H9 (cell line): ENCODE data around the gene TRPM5. TPM values are rescaled to one million over a fixed set of nuclear protein-coding genes. Genes with fewer than 3 reads are reported as not detected.

Experiments used
- DNase-seq: peaks from one replicate; pipeline ENCODE4 v3.0.0-alpha.2; 2017
- H2AFZ ChIP-seq: one replicate; pipeline ENCODE4 v1.6.1; 2013; ENCODE audit warnings: mild to moderate bottlenecking, low read length, control low read depth, moderate library complexity
- H2AK5ac ChIP-seq: 2 replicates; pipeline ENCODE4 v1.6.1; 2013; ENCODE audit warnings: low read length, control low read depth, mixed read lengths; ENCODE audit not compliant: insufficient read length
- H2BK120ac ChIP-seq: one replicate; pipeline ENCODE4 v1.6.1; 2013; ENCODE audit warnings: low read depth, mild to moderate bottlenecking, low read length, control low read depth, inconsistent platforms; ENCODE audit not compliant: poor library complexity, severe bottlenecking
- H2BK12ac ChIP-seq: 2 replicates; pipeline ENCODE4 v1.6.1; 2013; ENCODE audit warnings: low read length, control low read depth, mixed read lengths, low read depth; ENCODE audit not compliant: insufficient read length
- H2BK15ac ChIP-seq: 2 replicates; pipeline ENCODE4 v1.6.1; 2013; ENCODE audit warnings: low read depth, low read length, control low read depth
- H2BK20ac ChIP-seq: one replicate; pipeline ENCODE4 v1.6.1; 2013; ENCODE audit warnings: low read depth, mild to moderate bottlenecking, low read length, control low read depth, inconsistent platforms; ENCODE audit not compliant: poor library complexity, severe bottlenecking
- H2BK5ac ChIP-seq: 2 replicates; pipeline ENCODE4 v1.6.1; 2013; ENCODE audit warnings: low read length, control low read depth, mixed read lengths; ENCODE audit not compliant: insufficient read length
- H3K14ac ChIP-seq: 2 replicates; pipeline ENCODE4 v1.6.1; 2013; ENCODE audit warnings: low read length, control low read depth; ENCODE audit not compliant: insufficient read depth
- H3K18ac ChIP-seq: 2 replicates; pipeline ENCODE4 v1.6.1; 2013; ENCODE audit warnings: low read depth, mild to moderate bottlenecking, mixed read lengths, low read length, control low read depth; ENCODE audit not compliant: insufficient read length
- H3K23ac ChIP-seq: 2 replicates; pipeline ENCODE4 v1.6.1; 2013; ENCODE audit warnings: low read length, control low read depth, mixed read lengths, low read depth; ENCODE audit not compliant: insufficient read length
- H3K23me2 ChIP-seq: 2 replicates; pipeline ENCODE4 v1.6.1; 2013; ENCODE audit warnings: low read depth, mild to moderate bottlenecking, mixed read lengths, low read length, control low read depth; ENCODE audit not compliant: insufficient read length, poor library complexity, severe bottlenecking
- H3K27ac ChIP-seq: 2 replicates; pipeline ENCODE4 v1.5.1; 2013; ENCODE audit warnings: low read length, control low read depth, mixed read lengths, low read depth; ENCODE audit not compliant: insufficient read length
- H3K27me3 ChIP-seq: 2 replicates; pipeline ENCODE4 v1.6.1; 2013; ENCODE audit warnings: low read length, control low read depth, inconsistent platforms; ENCODE audit not compliant: insufficient read depth
- H3K4ac ChIP-seq: 2 replicates; pipeline ENCODE4 v1.6.1; 2013; ENCODE audit warnings: low read depth, mild to moderate bottlenecking, control low read depth, inconsistent platforms, low read length, moderate library complexity
- H3K4me1 ChIP-seq: 2 replicates; pipeline ENCODE4 v1.6.1; 2013; ENCODE audit warnings: low read length, control low read depth, inconsistent platforms; ENCODE audit not compliant: insufficient read depth
- H3K4me2 ChIP-seq: 2 replicates; pipeline ENCODE4 v1.6.1; 2013; ENCODE audit warnings: low read length, control low read depth, mixed read lengths; ENCODE audit not compliant: insufficient read length, insufficient read depth
- H3K56ac ChIP-seq: 2 replicates; pipeline ENCODE4 v1.6.1; 2013; ENCODE audit warnings: low read depth, mild to moderate bottlenecking, mixed read lengths, low read length, control low read depth; ENCODE audit not compliant: insufficient read length
- H3K79me1 ChIP-seq: 2 replicates; pipeline ENCODE4 v1.6.1; 2013; ENCODE audit warnings: low read depth, mild to moderate bottlenecking, moderate library complexity, low read length, control low read depth, inconsistent platforms; ENCODE audit not compliant: insufficient read depth, poor library complexity, severe bottlenecking
- H3K79me2 ChIP-seq: 2 replicates; pipeline ENCODE4 v1.6.1; 2013; ENCODE audit warnings: low read length, control low read depth, inconsistent platforms; ENCODE audit not compliant: insufficient read depth
- H3K9ac ChIP-seq: 2 replicates; pipeline ENCODE4 v1.6.1; 2013; ENCODE audit warnings: low read length, control low read depth, mixed read lengths; ENCODE audit not compliant: insufficient read length; ENCODE audit errors: extremely low read depth
- H3K9me3 ChIP-seq: one replicate; pipeline ENCODE4 v1.6.1; 2013; ENCODE audit warnings: low read depth, low read length, inconsistent platforms; ENCODE audit not compliant: control insufficient read depth
- H3T11ph ChIP-seq: one replicate; pipeline ENCODE4 v1.6.1; 2013; ENCODE audit warnings: mild to moderate bottlenecking, low read length, control low read depth, inconsistent platforms
- H4K20me1 ChIP-seq: one replicate; pipeline ENCODE4 v1.6.1; 2013; ENCODE audit not compliant: control insufficient read depth, insufficient read length, insufficient read depth
- H4K5ac ChIP-seq: 2 replicates; pipeline ENCODE4 v1.6.1; 2013; ENCODE audit warnings: low read depth, mild to moderate bottlenecking, mixed read lengths, low read length, control low read depth; ENCODE audit not compliant: insufficient read length
- H4K8ac ChIP-seq: replicated peaks from 2 replicates; pipeline ENCODE4 v1.6.1; 2013; ENCODE audit warnings: low read length, control low read depth, mixed read lengths, low read depth; ENCODE audit not compliant: insufficient read length
- H4K91ac ChIP-seq: 2 replicates; pipeline ENCODE4 v1.6.1; 2013; ENCODE audit warnings: low read depth, mild to moderate bottlenecking, moderate library complexity, mixed read lengths, low read length, control low read depth; ENCODE audit not compliant: insufficient read length
- H3K27ac Mint-ChIP-seq, 3 experiments: 2 replicates in 2 of 3; 3 replicates in 1 of 3; pipeline ENCODE4 v1.8.0; 2020 to 2021; ENCODE audit warnings: mixed read lengths in 3 of 3, mild to moderate bottlenecking in 1 of 3, moderate library complexity in 1 of 3
- H3K27me3 Mint-ChIP-seq: 2 replicates; pipeline ENCODE4 v1.8.0; 2021; ENCODE audit warnings: low read depth, mild to moderate bottlenecking, moderate library complexity, mixed read lengths
- H3K36me3 Mint-ChIP-seq, 3 experiments: 2 replicates in 2 of 3; 3 replicates in 1 of 3; pipeline ENCODE4 v1.8.0; 2020 to 2021; ENCODE audit warnings: low read depth in 3 of 3, mixed read lengths in 3 of 3; ENCODE audit not compliant: insufficient read depth in 1 of 3
- H3K4me1 Mint-ChIP-seq, 2 experiments: 2 replicates each; pipeline ENCODE4 v1.8.0; 2020; ENCODE audit warnings: mixed read lengths in 2 of 2
- H3K4me3 Mint-ChIP-seq, 2 experiments: 2 replicates in 1 of 2; 3 replicates in 1 of 2; pipeline ENCODE4 v1.8.0; 2020 to 2021; ENCODE audit warnings: mild to moderate bottlenecking in 2 of 2, mixed read lengths in 2 of 2, moderate library complexity in 1 of 2
- H3K9me3 Mint-ChIP-seq, 2 experiments: 2 replicates in 1 of 2; 3 replicates in 1 of 2; pipeline ENCODE4 v1.8.0; 2020; ENCODE audit warnings: mild to moderate bottlenecking in 2 of 2, mixed read lengths in 2 of 2, moderate library complexity in 1 of 2
- WGBS: extraction: QIAGEN DNeasy Blood & Tissue Kit; methylation state at CpG from one replicate; pipeline ENCODE4 v1.1.7; 2013; ENCODE audit warnings: missing lambda C conversion rate, low lambda C conversion rate, mixed read lengths; ENCODE audit not compliant: insufficient read length; ENCODE audit errors: extremely low coverage; 5-methylcytosine and 5-hydroxymethylcytosine counted together
- total RNA-seq: library from RNA; stranded (reverse); gene quantifications from 2 replicates; pipeline ENCODE4 v1.2.1, GENCODE V29; 2021
- TF ChIP-seq, protein P1 (sequence below): fragments of 200-600 bp; sonication (generic); conservative IDR thresholded peaks from 3 replicates; pipeline ENCODE4 v1.8.0; 2021; ENCODE audit warnings: antibody characterized with exemption, mild to moderate bottlenecking

TRPM5 gene
- total RNA-seq, 1 experiment from 2014 or later = 0.09 TPM

DNA sequence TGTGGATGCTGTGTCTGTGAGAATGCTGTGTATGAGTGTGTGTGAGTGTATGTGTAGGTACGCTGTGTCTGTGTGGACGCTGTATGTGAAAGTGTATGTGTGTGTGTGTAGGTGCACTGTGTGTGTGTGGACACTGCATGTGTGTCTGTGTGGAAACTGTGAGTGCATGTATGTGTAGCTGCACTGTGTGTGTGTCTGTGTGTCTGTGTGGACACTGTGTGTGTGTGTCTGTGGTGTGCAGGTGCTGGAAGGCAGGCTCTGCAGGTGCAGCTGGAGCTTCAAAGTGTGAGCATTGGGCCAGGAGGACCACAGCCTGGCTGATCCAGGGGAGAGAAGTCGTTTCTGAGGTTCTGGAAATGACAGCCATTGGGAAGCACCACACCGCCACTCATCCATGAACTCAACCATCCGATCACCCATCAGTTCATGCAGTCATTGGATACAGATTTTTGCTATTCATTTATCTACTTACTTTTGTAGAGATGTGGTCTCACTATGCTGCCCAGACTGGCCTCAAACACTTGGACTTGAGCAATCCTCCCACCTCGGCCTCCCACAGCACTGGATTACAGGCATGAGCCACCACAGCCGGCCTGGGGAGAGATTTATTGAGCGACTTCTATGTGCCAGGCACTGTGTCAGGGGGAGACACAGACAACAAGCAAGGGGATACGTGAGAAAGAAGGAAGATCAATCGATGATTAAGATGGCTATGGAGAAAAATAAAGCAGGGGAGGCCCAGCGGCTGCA is 9.6 kb downstream of the TRPM5 start:
- Histone ChIP-seq H2AFZ (no peak overlapping the region), H4K8ac (no peak overlapping the region), H3K23me2 (no peaks in the 10 kb centered on the region), H2BK15ac (no peak overlapping the region), H3K27ac (no peak overlapping the region), H2BK20ac (no peak overlapping the region), H3K9me3 (no peaks in the 10 kb centered on the region), H3K79me1 (no peaks in the 10 kb centered on the region), H4K20me1 (no peaks in the 10 kb centered on the region), H3K79me2 (no peaks in the 10 kb centered on the region), H3K23ac (no peak overlapping the region), H2BK5ac (no peak overlapping the region), H3K4me1 (no peaks in the 10 kb centered on the region), H3K27me3 (no peaks in the 10 kb centered on the region; the same call in 1 of the 2 replicates), H2BK12ac (no peak overlapping the region), H2AK5ac (no peak overlapping the region), H3K9ac (no peak overlapping the region), H4K91ac (no peak overlapping the region), H3K56ac (no peak overlapping the region), H4K5ac (no peak overlapping the region), H3K4me2 (no peak overlapping the region), H2BK120ac (no peak overlapping the region), H3K4ac (no peak overlapping the region), H3T11ph (no peak overlapping the region), H3K14ac (no peak overlapping the region), H3K18ac (no peak overlapping the region)
- WGBS = no CpG with 5 or more reads among the region's 11 CpGs
- H3K36me3 Mint-ChIP-seq = no peaks in the 10 kb centered on the region
- no peak overlapping the region for H3K27ac Mint-ChIP-seq
- no peak overlapping the region for H3K4me3 Mint-ChIP-seq
- TF ChIP-seq, protein P1, sequence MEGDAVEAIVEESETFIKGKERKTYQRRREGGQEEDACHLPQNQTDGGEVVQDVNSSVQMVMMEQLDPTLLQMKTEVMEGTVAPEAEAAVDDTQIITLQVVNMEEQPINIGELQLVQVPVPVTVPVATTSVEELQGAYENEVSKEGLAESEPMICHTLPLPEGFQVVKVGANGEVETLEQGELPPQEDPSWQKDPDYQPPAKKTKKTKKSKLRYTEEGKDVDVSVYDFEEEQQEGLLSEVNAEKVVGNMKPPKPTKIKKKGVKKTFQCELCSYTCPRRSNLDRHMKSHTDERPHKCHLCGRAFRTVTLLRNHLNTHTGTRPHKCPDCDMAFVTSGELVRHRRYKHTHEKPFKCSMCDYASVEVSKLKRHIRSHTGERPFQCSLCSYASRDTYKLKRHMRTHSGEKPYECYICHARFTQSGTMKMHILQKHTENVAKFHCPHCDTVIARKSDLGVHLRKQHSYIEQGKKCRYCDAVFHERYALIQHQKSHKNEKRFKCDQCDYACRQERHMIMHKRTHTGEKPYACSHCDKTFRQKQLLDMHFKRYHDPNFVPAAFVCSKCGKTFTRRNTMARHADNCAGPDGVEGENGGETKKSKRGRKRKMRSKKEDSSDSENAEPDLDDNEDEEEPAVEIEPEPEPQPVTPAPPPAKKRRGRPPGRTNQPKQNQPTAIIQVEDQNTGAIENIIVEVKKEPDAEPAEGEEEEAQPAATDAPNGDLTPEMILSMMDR = no peak
- no peak for DNase-seq
- no peaks in the 10 kb centered on the region; a peak in 1 of 5 replicates for H3K9me3 Mint-ChIP-seq
- no peaks in the 10 kb centered on the region for H3K4me1 Mint-ChIP-seq
- H3K27me3 Mint-ChIP-seq = peaks cover 44% of the 10 kb centered on the region
